ENCODE measurements around the gene NRXN2. TPM values are rescaled to one million over a fixed set of nuclear protein-coding genes. Genes with fewer than 3 reads are reported as not detected.

Gene NRXN2
- total RNA-seq, 1 donor from 2014 or later, result 9.8 TPM

DNA sequence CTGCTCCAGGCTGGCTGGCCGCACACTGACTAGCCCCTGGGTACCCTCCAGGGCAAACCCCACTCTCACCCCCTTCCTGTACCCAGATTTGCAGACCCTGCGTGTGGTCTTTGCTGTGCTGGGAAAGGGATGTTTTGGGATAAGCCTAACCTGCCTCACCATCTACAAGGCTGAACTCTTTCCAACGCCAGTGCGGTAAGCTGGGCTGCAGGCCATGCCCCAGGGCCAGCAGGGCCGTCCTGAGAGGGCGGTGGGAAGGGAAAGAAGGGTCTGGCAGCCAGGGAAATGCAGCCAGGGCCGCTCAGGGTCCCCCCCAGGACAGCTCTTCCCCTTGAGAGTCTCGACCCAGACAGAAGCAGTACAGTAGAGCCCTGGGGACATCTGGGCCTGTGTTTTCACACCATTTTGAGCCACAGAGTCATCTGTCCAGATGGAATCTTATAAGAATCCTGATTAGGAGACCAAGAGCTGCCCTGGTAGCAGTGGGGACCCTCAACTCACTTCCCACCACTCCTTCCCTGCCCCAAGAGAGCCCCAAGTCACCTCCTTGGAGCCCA lies 154.3 kb downstream of the NRXN2 start:
- no peak for DNase-seq (ENCODE audit: low spot score in 2 of 2, unreplicated experiment in 2 of 2)
- H3K4me1 Mint-ChIP-seq, result peaks cover 15% of the 10 kb centered on the region
- H3K9me3 Mint-ChIP-seq, result no peaks in the 10 kb centered on the region
- H3K27me3 Mint-ChIP-seq (ENCODE audit: low read depth), result no peaks in the 10 kb centered on the region
- H3K36me3 Mint-ChIP-seq, result no peaks in the 10 kb centered on the region
- H3K27ac Mint-ChIP-seq, result no peak overlapping the region
- TF ChIP-seq, protein P1, sequence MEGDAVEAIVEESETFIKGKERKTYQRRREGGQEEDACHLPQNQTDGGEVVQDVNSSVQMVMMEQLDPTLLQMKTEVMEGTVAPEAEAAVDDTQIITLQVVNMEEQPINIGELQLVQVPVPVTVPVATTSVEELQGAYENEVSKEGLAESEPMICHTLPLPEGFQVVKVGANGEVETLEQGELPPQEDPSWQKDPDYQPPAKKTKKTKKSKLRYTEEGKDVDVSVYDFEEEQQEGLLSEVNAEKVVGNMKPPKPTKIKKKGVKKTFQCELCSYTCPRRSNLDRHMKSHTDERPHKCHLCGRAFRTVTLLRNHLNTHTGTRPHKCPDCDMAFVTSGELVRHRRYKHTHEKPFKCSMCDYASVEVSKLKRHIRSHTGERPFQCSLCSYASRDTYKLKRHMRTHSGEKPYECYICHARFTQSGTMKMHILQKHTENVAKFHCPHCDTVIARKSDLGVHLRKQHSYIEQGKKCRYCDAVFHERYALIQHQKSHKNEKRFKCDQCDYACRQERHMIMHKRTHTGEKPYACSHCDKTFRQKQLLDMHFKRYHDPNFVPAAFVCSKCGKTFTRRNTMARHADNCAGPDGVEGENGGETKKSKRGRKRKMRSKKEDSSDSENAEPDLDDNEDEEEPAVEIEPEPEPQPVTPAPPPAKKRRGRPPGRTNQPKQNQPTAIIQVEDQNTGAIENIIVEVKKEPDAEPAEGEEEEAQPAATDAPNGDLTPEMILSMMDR (IDR thresholded peaks at IDR 0.05; ENCODE audit: unreplicated experiment), result no peak
- no peak overlapping the region for H3K4me3 Mint-ChIP-seq

- Mint-ChIP-seq H3K27ac (no peak overlapping the region), H3K4me1 (peaks cover 15% of the 10 kb centered on the region)
These were observed 154.9 kb downstream of the NRXN2 start for GRCh38 chr11:64568041-64568571.

DNA sequence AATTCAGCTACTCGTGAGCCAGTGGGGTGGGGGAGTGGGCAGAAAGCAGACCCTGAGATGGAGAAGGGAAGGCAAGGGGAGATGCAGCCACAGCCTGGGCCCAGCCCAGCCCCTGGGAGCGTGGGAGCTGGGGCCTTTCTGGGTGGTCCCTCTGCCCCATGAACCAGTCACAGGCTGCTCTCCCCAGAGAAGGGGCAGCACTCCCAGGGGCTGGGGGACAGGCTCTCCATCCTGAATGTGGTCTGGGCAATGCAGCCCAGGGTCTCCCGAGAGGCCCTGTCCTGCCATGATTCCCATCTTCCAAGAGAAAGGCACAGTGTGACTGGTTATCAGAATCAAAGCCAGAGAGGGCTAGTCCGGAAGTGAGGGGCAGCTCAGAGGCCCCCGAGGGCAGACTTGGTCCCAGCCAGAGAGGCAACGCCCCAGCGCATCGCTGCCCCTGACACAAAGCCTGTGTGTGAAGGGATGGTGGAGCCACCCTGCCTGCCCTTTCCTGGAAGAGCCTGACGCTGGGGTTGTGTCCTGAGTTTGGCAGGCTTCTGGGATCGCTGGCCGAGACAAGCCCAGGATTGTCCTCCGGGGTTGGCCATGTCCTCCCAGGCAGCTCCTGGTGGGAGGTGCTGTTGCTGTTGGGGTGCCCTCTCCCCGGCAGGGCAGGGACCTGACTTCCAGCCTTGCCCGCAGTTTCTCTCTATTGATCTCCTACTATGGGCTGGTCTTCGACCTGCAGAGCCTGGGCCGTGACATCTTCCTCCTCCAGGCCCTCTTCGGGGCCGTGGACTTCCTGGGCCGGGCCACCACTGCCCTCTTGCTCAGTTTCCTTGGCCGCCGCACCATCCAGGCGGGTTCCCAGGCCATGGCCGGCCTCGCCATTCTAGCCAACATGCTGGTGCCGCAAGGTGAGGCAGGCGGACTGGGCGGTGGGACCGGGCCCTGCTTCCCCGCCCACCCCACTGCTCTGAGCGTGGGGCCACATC lies 155.8 kb downstream of the NRXN2 start:
- Mint-ChIP-seq H3K27ac (peak overlapping the region; percentile 70), H3K9me3 (no peaks in the 10 kb centered on the region), H3K4me1 (peaks cover 15% of the 10 kb centered on the region), H3K27me3 (ENCODE audit: low read depth) (no peaks in the 10 kb centered on the region), H3K36me3 (no peaks in the 10 kb centered on the region), H3K4me3 (peak overlapping the region; percentile 56)
- TF ChIP-seq, protein P1 (IDR thresholded peaks at IDR 0.05; ENCODE audit: unreplicated experiment), result no peak
- DNase-seq (ENCODE audit: low spot score in 2 of 2, unreplicated experiment in 2 of 2), result no peak

More at GRCh38 chr11:64568041-64568571, 154.9 kb downstream of the NRXN2 start:
- no peaks in the 10 kb centered on the region for H3K27me3 Mint-ChIP-seq (ENCODE audit: low read depth)
- no peaks in the 10 kb centered on the region for H3K9me3 Mint-ChIP-seq
- H3K36me3 Mint-ChIP-seq, result no peaks in the 10 kb centered on the region
- TF ChIP-seq, protein P1 (IDR thresholded peaks at IDR 0.05; ENCODE audit: unreplicated experiment), result no peak
- DNase-seq (ENCODE audit: low spot score in 2 of 2, unreplicated experiment in 2 of 2), result no peak
- H3K4me3 Mint-ChIP-seq, result no peak overlapping the region

- TF ChIP-seq, protein P1 (IDR thresholded peaks at IDR 0.05; ENCODE audit: unreplicated experiment), result no peak
- H3K27ac Mint-ChIP-seq, result peak overlapping the region; percentile 70
- peak overlapping the region; percentile 56 for H3K4me3 Mint-ChIP-seq
- H3K9me3 Mint-ChIP-seq, result no peaks in the 10 kb centered on the region
- no peaks in the 10 kb centered on the region for H3K27me3 Mint-ChIP-seq (ENCODE audit: low read depth)
- no peaks in the 10 kb centered on the region for H3K36me3 Mint-ChIP-seq
- peak in 1 of 2 experiments; percentile 72 for DNase-seq (ENCODE audit: low spot score in 2 of 2, unreplicated experiment in 2 of 2)
- peaks cover 15% of the 10 kb centered on the region for H3K4me1 Mint-ChIP-seq
These were observed 156.7 kb downstream of the NRXN2 start for GRCh38 chr11:64566042-64566914.
